Erythroblast (primary cell): ENCODE measurements around the gene KLHL21.

ENCODE experiments used
- DNase-seq, 2 experiments: peaks; one replicate each; lab custom pipeline; 2025; lab: John Stamatoyannopoulos, UW
- GATA1 ChIP-seq: IDR thresholded peaks from 2 replicates; pipeline ENCODE4 v1.6.1; 2011; ENCODE audit warnings: low read depth, mild to moderate bottlenecking, control low read depth, low read length, moderate library complexity
- POLR2A ChIP-seq: IDR thresholded peaks from 2 replicates; pipeline ENCODE4 v1.6.1; 2011; ENCODE audit warnings: mild to moderate bottlenecking, low read length

The KLHL21 gene

GRCh38 chr1:6591222-6591621 is 11.4 kb downstream of the KLHL21 start:
- TF ChIP-seq GATA1 (no peak), POLR2A (no peak)

GRCh38 chr1:6590046-6590445 is 12.6 kb downstream of the KLHL21 start:
- TF ChIP-seq POLR2A (no peak), GATA1 (no peak)
- DNase-seq: no peak

More at GRCh38 chr1:6591222-6591621, 11.4 kb downstream of the KLHL21 start:
- no peak for DNase-seq

GRCh38 chr1:6588893-6589520 is 13.7 kb downstream of the KLHL21 start:
- TF ChIP-seq GATA1 (no peak), POLR2A (no peak)
- DNase-seq: no peak

- DNase-seq: no peak
- no peak for TF ChIP-seq POLR2A
- TF ChIP-seq GATA1: no peak
These were observed 14.4 kb downstream of the KLHL21 start for GRCh38 chr1:6588128-6588892.

GRCh38 chr1:6587261-6588005 is 15.2 kb downstream of the KLHL21 start:
- DNase-seq: no peak

GRCh38 chr1:6586404-6586816 is 16.3 kb downstream of the KLHL21 start:
- DNase-seq: no peak
- TF ChIP-seq GATA1: no peak
- no peak for TF ChIP-seq POLR2A

More at GRCh38 chr1:6587261-6588005, 15.2 kb downstream of the KLHL21 start:
- no peak for TF ChIP-seq GATA1
- TF ChIP-seq POLR2A: peak; percentile 6

GRCh38 chr1:6585841-6586240 is 16.8 kb downstream of the KLHL21 start:
- no peak for DNase-seq
- TF ChIP-seq POLR2A (no peak), GATA1 (no peak)

- no peak for DNase-seq
- TF ChIP-seq POLR2A: no peak
- TF ChIP-seq GATA1: no peak
These were observed 17.5 kb downstream of the KLHL21 start for GRCh38 chr1:6585081-6585722.

GRCh38 chr1:6584126-6585080 is 18.3 kb downstream of the KLHL21 start:
- no peak for DNase-seq
- no peak for TF ChIP-seq GATA1

- TF ChIP-seq GATA1: no peak
- no peak for TF ChIP-seq POLR2A
- DNase-seq: peak; percentile 41 to 68
These were observed 20.3 kb downstream of the KLHL21 start for GRCh38 chr1:6582370-6582769.

- peak; percentile 39 to 65 for DNase-seq
- no peak for TF ChIP-seq POLR2A
- TF ChIP-seq GATA1: no peak
These were observed 20.9 kb downstream of the KLHL21 start for GRCh38 chr1:6581561-6582305.

- peak; percentile 57 to 59 for DNase-seq
- TF ChIP-seq GATA1 (no peak), POLR2A (no peak)
These were observed 21.9 kb downstream of the KLHL21 start for GRCh38 chr1:6580593-6581409.
